ENCODE data around the gene MTG1.
"Not testable (repeated sequence)": the region's sequence is repeated elsewhere in the genome, so short reads cannot be mapped to it uniquely, and the experiment has no call there.

MTG1 gene

DNA sequence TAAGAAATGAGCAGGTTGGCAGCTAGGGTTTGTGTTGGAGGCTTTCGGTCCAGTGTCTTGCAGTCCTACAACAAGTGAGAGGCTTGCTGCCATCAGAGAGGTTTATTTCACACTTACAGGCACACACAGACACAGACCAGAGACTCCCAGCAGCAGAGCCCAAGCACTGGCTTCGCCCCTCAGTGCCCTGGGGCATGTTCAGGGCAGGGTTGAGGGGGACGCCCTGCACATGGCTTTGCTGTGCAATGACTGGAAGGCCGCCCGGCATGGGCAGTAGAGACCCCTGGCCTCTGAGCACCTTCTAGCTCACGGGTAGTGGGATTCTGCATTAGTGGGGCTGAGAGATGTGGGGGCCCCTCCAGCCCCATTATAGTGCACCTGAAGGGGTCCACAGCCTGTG lies 26.6 kb downstream of the MTG1 start:
- Mint-ChIP-seq H3K4me3 (no peak overlapping the region), H3K36me3 (ENCODE audit: insufficient read depth) (peaks cover 5% of the 10 kb centered on the region), H3K4me1 (ENCODE audit: low read depth in 2 of 2) (peaks cover 4 to 11% of the 10 kb centered on the region in 2 donors), H3K27ac (no peak overlapping the region), H3K9me3 (no peaks in the 10 kb centered on the region), H3K27me3 (peaks cover 0 to 9% of the 10 kb centered on the region in 2 donors)
- DNase-seq: no peak
- no peak for ATAC-seq (replicated peaks)

DNA sequence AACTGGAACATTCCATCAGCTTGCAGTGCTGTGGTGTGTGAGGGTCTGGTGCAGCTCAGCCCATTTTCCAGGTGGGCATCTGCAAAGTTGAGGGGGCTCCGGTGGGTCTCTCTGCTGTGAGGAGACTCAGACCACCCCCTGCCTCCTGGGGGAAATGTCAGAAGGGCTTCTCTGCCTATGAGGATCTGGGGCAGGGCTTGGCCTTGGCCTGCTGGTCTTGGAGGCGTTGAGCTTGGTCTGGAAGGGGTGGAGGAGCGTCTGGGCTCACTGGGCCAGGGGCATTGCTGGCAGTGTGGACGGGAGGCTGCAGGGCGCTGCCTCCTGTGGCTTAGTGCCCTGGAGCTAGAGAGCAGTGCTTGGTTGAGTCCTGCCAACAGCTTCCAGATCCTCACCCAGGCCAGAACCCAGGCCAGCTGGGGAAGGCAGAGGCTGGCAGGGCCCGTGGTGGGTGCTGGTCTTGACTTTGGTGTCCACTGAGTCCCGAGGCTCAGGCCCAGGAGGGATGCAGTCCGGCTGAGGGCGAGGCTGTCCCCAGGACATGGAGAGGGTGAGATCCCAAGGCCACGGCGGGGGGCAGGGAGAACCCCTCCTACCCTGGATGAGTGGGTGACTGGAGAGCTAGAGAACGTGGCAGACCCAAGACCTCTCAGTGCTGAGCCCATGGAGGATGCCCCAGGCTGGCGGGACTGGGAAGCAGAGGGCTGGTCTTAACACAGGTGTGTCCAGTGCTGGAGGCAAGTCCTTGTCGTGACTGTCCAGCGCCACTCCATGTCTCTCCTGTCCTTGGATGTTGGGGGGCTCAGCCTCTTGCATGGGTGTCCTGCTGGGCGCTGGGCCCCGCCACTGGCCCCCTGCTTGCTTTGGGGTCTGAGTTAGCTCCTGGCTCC lies 27.6 kb downstream of the MTG1 start:
- ATAC-seq (replicated peaks) (no peak), DNase-seq (no peak)
- H3K27me3 Mint-ChIP-seq: peaks cover 0 to 9% of the 10 kb centered on the region in 2 donors
- H3K27ac Mint-ChIP-seq: no peak overlapping the region
- H3K4me1 Mint-ChIP-seq (ENCODE audit: low read depth in 2 of 2): peaks cover 4 to 8% of the 10 kb centered on the region in 2 donors
- H3K9me3 Mint-ChIP-seq: no peaks in the 10 kb centered on the region
- H3K36me3 Mint-ChIP-seq (ENCODE audit: insufficient read depth): no peaks in the 10 kb centered on the region
- peak overlapping the region in 1 of 2 donors; percentile 48 for H3K4me3 Mint-ChIP-seq

DNA sequence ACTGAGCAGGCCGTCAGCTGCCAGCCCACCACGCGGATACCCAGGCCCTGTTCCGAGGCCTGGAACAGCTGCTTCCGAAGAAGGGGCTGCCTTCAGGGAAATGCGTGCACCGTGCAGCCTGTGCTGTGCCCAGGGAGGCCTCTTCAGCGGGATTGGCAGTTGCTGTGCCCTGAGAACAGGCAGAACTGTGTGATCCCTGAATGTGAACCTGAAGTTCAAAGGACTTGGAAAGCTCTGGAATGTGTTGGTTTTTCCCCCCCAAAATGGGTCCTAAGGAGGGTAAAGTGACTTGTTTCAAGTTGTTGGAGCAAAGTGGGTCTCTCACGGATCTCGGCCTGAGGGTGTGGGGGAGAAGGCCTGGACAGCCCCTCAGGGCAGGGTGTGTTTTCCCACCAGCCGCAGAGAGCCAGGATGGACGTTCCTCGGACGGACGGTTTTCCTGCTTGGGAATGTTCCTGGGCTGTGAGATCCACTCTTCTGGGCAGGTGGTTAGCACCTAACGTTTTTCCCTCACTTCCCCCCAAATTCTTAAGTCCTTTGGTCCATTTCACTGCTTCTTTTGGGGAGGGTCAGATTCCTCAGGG lies 28.4 kb downstream of the MTG1 start:
- H3K9me3 Mint-ChIP-seq: no peaks in the 10 kb centered on the region
- peak overlapping the region; percentile 48 to 53 for H3K4me3 Mint-ChIP-seq
- H3K27ac Mint-ChIP-seq: no peak overlapping the region
- ATAC-seq (replicated peaks) (no peak), DNase-seq (no peak)
- H3K27me3 Mint-ChIP-seq: peaks cover 0 to 9% of the 10 kb centered on the region in 2 donors
- no peaks in the 10 kb centered on the region for H3K36me3 Mint-ChIP-seq (ENCODE audit: insufficient read depth)
- peaks cover 4 to 8% of the 10 kb centered on the region in 2 donors for H3K4me1 Mint-ChIP-seq (ENCODE audit: low read depth in 2 of 2)

DNA sequence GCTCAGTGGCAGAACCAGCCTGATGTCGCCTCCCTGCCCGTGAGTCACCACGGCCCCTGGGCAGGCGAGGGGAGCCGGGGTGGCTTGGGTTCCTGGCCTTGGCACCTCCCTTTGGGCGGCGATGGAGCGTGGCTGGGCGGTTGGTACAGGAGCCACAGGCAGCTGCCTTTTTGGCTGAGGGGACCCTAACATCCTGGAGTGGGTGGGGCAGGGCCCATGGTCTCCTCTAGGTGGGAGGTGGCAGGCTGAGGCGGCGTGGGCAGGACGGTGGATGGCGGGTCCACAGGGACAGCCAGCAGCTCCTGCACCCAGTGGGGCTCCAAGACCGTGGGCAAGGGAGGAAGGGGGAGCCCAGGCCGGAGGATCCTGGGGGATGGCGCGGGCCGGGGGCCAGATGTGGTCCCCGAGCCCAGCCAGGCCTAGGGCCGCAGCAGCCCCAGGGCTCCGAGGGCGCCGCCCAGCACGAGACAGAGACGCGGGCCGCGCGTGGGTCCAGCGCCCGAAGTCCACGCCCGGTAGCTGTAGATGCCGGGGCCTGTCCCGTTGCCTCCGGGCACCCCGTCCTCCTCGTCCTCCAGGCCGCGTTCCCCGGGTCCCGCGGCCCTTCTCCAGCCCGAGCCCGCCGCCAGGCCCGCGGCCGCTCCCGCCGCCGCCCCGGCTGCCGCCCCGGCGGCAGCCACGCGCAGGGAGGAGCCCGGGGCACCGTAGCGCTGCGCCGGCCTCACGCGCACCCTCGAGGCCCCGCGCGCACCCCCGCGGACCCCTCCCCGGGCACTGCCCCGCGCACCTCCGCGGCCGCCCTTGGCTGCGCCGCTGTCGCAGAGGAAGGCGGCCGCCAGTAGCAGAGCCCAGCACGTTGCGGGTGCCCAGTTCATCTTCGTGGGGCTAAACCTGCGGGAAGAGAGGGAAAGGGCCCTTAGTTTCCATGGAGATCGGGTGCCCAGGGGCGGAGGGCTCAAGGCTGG lies 29.1 kb downstream of the MTG1 start:
- Mint-ChIP-seq H3K27ac (no peak overlapping the region), H3K4me1 (ENCODE audit: low read depth in 2 of 2) (peaks cover 4 to 8% of the 10 kb centered on the region in 2 donors), H3K36me3 (ENCODE audit: insufficient read depth) (no peaks in the 10 kb centered on the region), H3K9me3 (no peaks in the 10 kb centered on the region), H3K4me3 (peak overlapping the region; percentile 66 to 75), H3K27me3 (peaks cover 0 to 9% of the 10 kb centered on the region in 2 donors)
- ATAC-seq (replicated peaks): peak; percentile 50
- DNase-seq: no peak

DNA sequence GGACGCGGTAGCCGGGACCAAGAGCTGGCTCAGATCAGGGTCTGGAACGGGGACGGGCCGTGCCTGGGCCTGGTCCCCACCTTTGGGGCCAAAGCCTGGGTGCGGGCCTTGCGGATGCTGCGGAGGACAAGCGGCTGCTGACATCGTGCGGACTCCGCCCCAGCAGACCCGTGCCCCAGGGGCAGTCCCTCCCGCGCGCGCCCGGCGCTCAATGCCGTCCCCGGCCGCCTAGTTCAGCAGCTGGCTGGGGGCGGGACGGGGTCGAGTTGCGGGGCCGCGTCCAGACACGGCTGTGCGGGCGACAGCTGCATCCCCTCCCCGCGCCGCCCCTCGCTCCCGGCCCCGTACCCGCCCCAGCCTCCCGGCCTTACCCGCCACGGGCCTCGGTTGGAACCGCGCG lies 30.1 kb downstream of the MTG1 start:
- H3K27ac Mint-ChIP-seq; H3K4me1 Mint-ChIP-seq (ENCODE audit: low read depth in 2 of 2); ATAC-seq (replicated peaks); H3K4me3 Mint-ChIP-seq; H3K9me3 Mint-ChIP-seq; H3K36me3 Mint-ChIP-seq (ENCODE audit: insufficient read depth); DNase-seq; H3K27me3 Mint-ChIP-seq: not testable (repeated sequence)

DNA sequence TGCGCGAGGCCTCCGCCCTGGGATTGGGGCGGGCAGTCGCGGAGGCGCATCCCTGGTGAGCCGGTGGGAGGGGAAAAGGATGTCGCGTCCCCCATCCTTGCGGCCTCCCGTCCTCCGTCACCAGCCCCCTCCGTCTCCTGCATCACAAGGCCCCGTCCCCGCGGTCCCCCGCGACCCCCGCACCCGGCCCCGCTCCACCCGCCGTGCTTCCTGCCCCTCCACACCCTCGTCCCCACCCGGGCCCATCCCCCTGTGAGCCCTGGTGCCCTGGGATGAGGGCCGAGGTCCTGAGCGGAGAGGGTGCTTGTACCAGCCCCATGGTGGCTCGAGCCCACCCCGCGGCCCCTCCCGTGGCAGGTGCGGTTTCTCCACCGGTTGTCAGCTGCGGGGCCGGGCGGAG lies 30.6 kb downstream of the MTG1 start, which contains the start of gene SPRN:
Gene SPRN, minus strand, starts transcription at position 25 of the 400 bp plus-strand sequence. CDS start 944 bp downstream, outside the sequence.
- peak within 1 kb of the TSS; percentile 66 to 75 for H3K4me3 Mint-ChIP-seq

DNA sequence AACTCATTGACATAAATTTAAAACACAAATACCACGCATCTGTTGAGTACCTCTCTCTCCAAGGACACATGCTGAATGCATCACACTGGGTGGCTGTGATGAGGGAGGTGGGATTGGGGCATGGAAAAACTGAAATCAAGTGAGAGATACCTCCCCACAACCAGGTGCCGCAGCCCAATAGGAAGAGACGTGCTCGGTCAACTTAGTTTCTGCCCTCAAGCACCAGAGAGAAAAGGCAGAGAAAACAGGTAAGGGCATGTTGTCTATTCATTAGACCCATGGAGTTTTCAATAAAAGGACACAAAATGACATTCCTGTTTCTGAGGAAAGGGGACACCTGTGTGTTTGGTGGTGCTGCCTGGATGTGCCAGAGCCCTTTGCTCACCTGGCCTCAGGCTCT lies 35.6 kb downstream of the MTG1 start:
- not testable (repeated sequence) for H3K27ac Mint-ChIP-seq; H3K4me1 Mint-ChIP-seq (ENCODE audit: low read depth in 2 of 2); DNase-seq; ATAC-seq (replicated peaks); H3K27me3 Mint-ChIP-seq; H3K9me3 Mint-ChIP-seq; H3K4me3 Mint-ChIP-seq; H3K36me3 Mint-ChIP-seq (ENCODE audit: insufficient read depth)

More for the DNA sequence above, 30.6 kb downstream of the MTG1 start, which contains the start of gene SPRN:
- not testable (repeated sequence) for H3K36me3 Mint-ChIP-seq (ENCODE audit: insufficient read depth); DNase-seq; H3K9me3 Mint-ChIP-seq; H3K27me3 Mint-ChIP-seq; H3K27ac Mint-ChIP-seq; ATAC-seq (replicated peaks); H3K4me1 Mint-ChIP-seq (ENCODE audit: low read depth in 2 of 2)

DNA sequence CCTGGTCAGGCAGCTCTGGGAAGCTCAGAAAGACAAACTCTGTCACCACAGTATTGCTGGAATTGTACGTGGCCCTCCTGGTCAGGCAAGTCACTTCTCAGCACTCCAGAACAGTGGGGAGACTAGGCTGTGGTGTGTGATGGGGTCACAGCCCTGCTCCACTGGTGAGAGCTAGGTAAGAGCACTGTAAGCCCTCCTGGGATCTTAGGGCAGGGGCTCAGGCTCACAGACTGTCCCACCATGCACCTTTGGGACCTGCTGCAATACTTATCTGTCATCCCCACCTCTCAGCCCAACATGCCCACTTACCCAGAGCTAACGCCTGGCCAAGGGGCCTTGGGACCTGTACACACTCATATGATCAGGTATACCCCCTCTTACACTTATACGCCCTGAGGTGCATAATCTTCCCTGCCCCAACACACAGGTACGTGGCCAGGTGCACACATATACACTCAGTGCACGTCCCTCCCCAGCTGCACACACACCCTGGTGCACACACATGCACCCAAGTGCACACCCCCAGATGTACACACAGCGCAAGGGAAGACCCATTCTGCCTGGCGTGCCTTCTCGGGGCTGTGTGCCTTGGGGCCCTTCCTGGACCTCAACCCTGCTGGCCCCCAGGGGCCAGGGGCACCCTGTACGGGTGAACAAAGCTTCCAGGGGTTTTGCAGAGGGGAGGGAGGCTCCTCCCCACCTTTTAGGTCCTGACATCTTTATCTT lies 38.1 kb downstream of the MTG1 start:
- ATAC-seq (replicated peaks); DNase-seq; H3K36me3 Mint-ChIP-seq (ENCODE audit: insufficient read depth); H3K4me3 Mint-ChIP-seq; H3K4me1 Mint-ChIP-seq (ENCODE audit: low read depth in 2 of 2); H3K27me3 Mint-ChIP-seq; H3K9me3 Mint-ChIP-seq; H3K27ac Mint-ChIP-seq: not testable (repeated sequence)

DNA sequence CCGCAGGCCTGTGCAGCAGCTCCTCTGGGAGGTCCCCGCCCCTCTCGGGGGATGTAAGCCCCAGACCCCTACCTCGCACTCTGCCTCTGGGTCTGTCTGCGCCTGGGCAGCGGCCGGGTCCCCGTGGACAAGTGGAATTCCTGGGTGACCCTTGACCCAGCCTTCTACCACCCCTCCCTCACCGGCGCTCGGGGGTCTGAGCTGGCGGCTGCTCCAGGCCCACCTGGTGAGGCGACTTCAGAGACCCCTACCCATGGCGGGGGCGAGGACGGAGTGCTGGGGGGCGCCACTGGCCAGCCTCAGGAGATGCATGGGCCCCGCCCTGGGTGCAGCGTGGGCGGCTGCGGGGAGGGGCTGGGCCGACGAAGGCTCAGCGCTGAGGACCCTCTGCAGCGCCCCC lies 38.8 kb downstream of the MTG1 start:
- H3K4me3 Mint-ChIP-seq; H3K9me3 Mint-ChIP-seq; H3K27ac Mint-ChIP-seq; H3K36me3 Mint-ChIP-seq (ENCODE audit: insufficient read depth); H3K4me1 Mint-ChIP-seq (ENCODE audit: low read depth in 2 of 2); DNase-seq; ATAC-seq (replicated peaks): not testable (repeated sequence)
- H3K27me3 Mint-ChIP-seq: peaks cover 10 to 11% of the 10 kb centered on the region in 2 donors

DNA sequence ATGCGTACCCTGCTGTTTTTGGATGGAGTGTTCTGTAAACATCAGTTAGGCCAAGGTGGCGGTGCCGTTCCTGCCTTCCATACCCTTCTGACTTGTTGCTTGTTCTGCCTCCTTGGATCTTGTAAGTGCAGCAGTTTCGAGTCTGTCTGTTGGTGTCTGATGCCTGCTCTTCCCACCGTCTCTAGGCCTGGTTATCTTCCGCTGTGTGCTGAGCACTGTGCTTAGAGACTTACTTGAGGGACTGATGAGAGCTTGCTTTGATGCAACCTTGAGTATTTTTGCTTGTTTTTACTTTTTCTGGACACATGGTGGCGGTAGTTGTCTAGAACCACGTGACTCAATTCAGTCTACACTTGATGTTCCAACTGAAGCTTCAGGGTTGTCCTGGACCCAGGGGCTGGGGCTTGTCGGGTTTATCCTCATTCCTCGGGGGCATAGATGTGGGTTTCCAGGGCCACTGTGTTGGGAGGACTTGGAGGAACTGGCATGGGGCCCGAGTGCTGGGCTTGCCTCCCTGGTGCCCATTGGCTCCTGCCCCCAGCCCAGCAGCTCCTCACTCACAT lies 44.8 kb downstream of the MTG1 start:
- H3K4me3 Mint-ChIP-seq: peak overlapping the region in 1 of 2 donors; percentile 16
- peaks cover 10 to 11% of the 10 kb centered on the region in 2 donors for H3K27me3 Mint-ChIP-seq
- DNase-seq (peak; percentile 19 to 33 (median 22)), ATAC-seq (replicated peaks) (peak; percentile 29)
- H3K9me3 Mint-ChIP-seq: no peaks in the 10 kb centered on the region
- H3K36me3 Mint-ChIP-seq (ENCODE audit: insufficient read depth): no peaks in the 10 kb centered on the region
- H3K4me1 Mint-ChIP-seq (ENCODE audit: low read depth in 2 of 2): peaks cover 14 to 36% of the 10 kb centered on the region in 2 donors
- peak overlapping the region in 1 of 2 donors; percentile 4 for H3K27ac Mint-ChIP-seq

DNA sequence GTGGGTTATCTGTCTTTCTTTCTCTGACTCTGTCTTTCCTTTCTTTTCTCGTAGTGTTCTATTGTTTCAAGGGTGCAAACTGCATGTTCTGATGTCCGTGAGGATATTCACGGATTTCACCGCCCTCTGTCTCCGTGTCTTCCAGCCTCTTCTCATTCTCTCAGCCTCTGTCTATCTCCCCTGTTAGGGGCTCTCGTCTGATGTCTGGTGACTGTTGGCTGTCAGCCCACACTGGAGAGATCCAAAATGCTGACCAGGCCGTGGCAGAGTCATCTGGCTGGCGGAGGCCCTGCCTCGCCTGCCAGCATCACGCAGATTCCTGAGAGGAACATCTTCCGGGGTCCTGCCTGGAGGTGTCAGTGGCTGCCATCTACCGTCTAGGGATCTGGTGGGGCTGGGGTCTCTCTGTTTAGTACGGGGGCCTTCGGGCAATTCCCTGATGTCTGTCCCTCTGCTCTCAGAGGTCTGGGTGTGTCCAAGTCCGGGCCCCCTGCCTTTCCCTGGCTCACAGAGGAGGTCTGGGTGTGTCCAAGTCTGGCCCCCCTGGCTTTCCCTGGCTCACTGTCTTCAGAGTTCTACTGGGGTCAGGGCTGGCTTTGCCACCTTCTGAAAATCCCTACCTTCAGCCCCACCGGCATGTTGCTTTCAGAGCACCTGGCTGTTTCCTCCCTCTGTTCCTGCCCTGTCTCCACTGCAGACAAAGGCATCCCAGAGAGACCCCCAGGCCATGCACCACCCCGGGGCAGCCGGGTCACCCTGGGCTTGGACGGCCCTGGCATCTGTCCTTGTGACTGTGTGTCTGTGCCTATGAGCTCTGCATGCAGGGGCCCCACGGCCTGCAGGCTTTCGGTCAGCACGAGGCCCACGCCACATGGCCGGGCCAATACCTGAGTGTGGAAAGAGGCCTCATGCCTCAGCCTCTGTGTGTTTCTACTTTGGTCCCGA lies 45.8 kb downstream of the MTG1 start:
- ATAC-seq (replicated peaks): no peak
- DNase-seq: no peak
- Mint-ChIP-seq H3K36me3 (ENCODE audit: insufficient read depth) (no peaks in the 10 kb centered on the region), H3K4me1 (ENCODE audit: low read depth in 2 of 2) (peaks cover 14 to 39% of the 10 kb centered on the region in 2 donors), H3K27ac (no peak overlapping the region), H3K27me3 (peaks cover 10 to 11% of the 10 kb centered on the region in 2 donors), H3K9me3 (no peaks in the 10 kb centered on the region), H3K4me3 (no peak overlapping the region)

Data from effector memory CD8-positive, alpha-beta T cell (primary cell).